GM12878 (cell line): ENCODE results near the gene PODXL2. TPM values are rescaled to one million over a fixed set of nuclear protein-coding genes. Genes with fewer than 3 reads are reported as not detected.

Experiments used
- ATAC-seq: fragments of 200-7000 bp; cut with Tn5 transposase; 3 replicates; pipeline ENCODE4 v1.9.1; 2020; ENCODE audit warnings: mild to moderate bottlenecking, moderate library complexity
- BruUV-seq: library from RNA; stranded (reverse); fragments of 400-500 nt; replicated peaks from 2 replicates; lab custom pipeline; 2021; lab: Mats Ljungman, UMichigan
- CTCF ChIA-PET: fragments of 300-600 bp; sonication (Branson Sonifier 250); formaldehyde crosslinking; extraction: SDS; loops from one replicate; lab custom pipeline; 2021; ENCODE audit warnings: inconsistent platforms; lab: Yijun Ruan, JAX
- POLR2A ChIA-PET: fragments of 350-600 bp; formaldehyde crosslinking; extraction: SDS; loops from one replicate; lab custom pipeline; 2021; ENCODE audit warnings: inconsistent platforms; lab: Charles Lee
- RAD21 ChIA-PET: fragments of 300-600 bp; sonication (Branson Sonifier 250); formaldehyde crosslinking; loops from one replicate; lab custom pipeline; 2023; ENCODE audit warnings: antibody characterized with exemption; ENCODE audit not compliant: unreplicated experiment; lab: Charles Lee
- SMC1A ChIA-PET: fragments of 300-600 bp; sonication (Branson Sonifier 250); formaldehyde crosslinking; loops from one replicate; lab custom pipeline; 2023; ENCODE audit not compliant: unreplicated experiment, uncharacterized antibody; lab: Charles Lee
- DNase-seq: peaks from one replicate; pipeline ENCODE4 v3.0.0-alpha.2; 2011; ENCODE audit warnings: low read depth, low spot score
- FAIRE-seq: peaks from 3 replicates; lab custom pipeline; 2011; peaks lifted over from hg19 to GRCh38; lab: Jason Lieb, UNC
- H2AFZ ChIP-seq: 2 replicates; pipeline ENCODE4 v1.6.0; 2011; ENCODE audit warnings: low read depth, low read length, control low read depth; ENCODE audit not compliant: control insufficient read depth
- H3K27ac ChIP-seq: 2 replicates; pipeline ENCODE4 v1.5.1; 2011; ENCODE audit warnings: control low read depth; ENCODE audit not compliant: control insufficient read depth, insufficient read depth
- H3K27me3 ChIP-seq, 2 experiments: replicated peaks in 1 of 2; 2 replicates each; pipeline versions ENCODE4 v1.6.0 to v1.6.1; 2011; ENCODE audit warnings: low read length in 1 of 2; ENCODE audit not compliant: control insufficient read depth in 2 of 2, insufficient read depth in 2 of 2
- H3K36me3 ChIP-seq, 2 experiments: 2 replicates each; pipeline ENCODE4 v1.5.1; 2011; ENCODE audit warnings: low read length in 1 of 2; ENCODE audit not compliant: control insufficient read depth in 2 of 2, insufficient read depth in 2 of 2
- H3K4me1 ChIP-seq: 2 replicates; pipeline ENCODE4 v1.6.1; 2011; ENCODE audit warnings: mild to moderate bottlenecking, low read length, moderate library complexity, mixed read lengths; ENCODE audit not compliant: control insufficient read depth, insufficient read depth
- H3K4me2 ChIP-seq: 2 replicates; pipeline ENCODE4 v1.6.0; 2011; ENCODE audit warnings: control low read depth; ENCODE audit not compliant: control insufficient read depth, insufficient read depth
- H3K4me3 ChIP-seq: fragments of 200-600 bp; sonication (generic); 2 replicates; pipeline ENCODE4 v1.5.1; 2016
- H3K79me2 ChIP-seq: 2 replicates; pipeline ENCODE4 v1.6.0; 2011; ENCODE audit warnings: low read length; ENCODE audit not compliant: control insufficient read depth, insufficient read depth
- H3K9ac ChIP-seq: 2 replicates; pipeline ENCODE4 v1.8.0; 2011; ENCODE audit warnings: low read length, control low read depth, mixed read lengths; ENCODE audit not compliant: control insufficient read depth, insufficient read depth
- H3K9me3 ChIP-seq: replicated peaks from 3 replicates; pipeline ENCODE4 v1.5.1; 2011; ENCODE audit warnings: mild to moderate bottlenecking, low read length; ENCODE audit not compliant: control insufficient read depth, insufficient read depth
- H4K20me1 ChIP-seq: 2 replicates; pipeline ENCODE4 v1.6.0; 2011; ENCODE audit not compliant: control insufficient read depth, insufficient read depth
- ATF7 ChIP-seq: fragments of 450-650 bp; IDR thresholded peaks from 2 replicates; pipeline ENCODE4 v1.6.1; 2016; ENCODE audit warnings: low read depth, mild to moderate bottlenecking
- BHLHE40 ChIP-seq, 2 experiments: fragments of 450-650 bp in 1 of 2; IDR thresholded peaks; 2 replicates each; pipeline ENCODE4 v1.6.1; 2011 to 2017; ENCODE audit warnings: low read depth in 2 of 2, borderline replicate concordance in 1 of 2, improper control_type of control experiment in 1 of 2, low read length in 1 of 2, mild to moderate bottlenecking in 1 of 2
- JUND ChIP-seq: IDR thresholded peaks from 2 replicates; pipeline ENCODE4 v1.6.1; 2012; ENCODE audit warnings: low read depth, mild to moderate bottlenecking, low read length, improper control_type of control experiment, moderate library complexity
- MTA3 ChIP-seq: IDR thresholded peaks from 2 replicates; pipeline ENCODE4 v1.6.1; 2012; ENCODE audit warnings: low read length, inconsistent platforms, borderline replicate concordance
- MXI1 ChIP-seq: fragments of 150-350 bp; IDR thresholded peaks from 2 replicates; pipeline ENCODE4 v1.6.1; 2011; ENCODE audit warnings: low read depth, mild to moderate bottlenecking, inconsistent platforms, low read length, improper control_type of control experiment
- PAX5 ChIP-seq: IDR thresholded peaks from 2 replicates; pipeline ENCODE4 v1.6.1; 2011; ENCODE audit warnings: low read depth, low read length, borderline replicate concordance
- POLR2A ChIP-seq: IDR thresholded peaks from 2 replicates; pipeline ENCODE4 v1.6.1; 2011; ENCODE audit warnings: low read depth, mild to moderate bottlenecking, low read length
- RELA ChIP-seq: fragments of 450-650 bp; IDR thresholded peaks from 2 replicates; pipeline ENCODE4 v1.8.0; 2014; ENCODE audit warnings: borderline replicate concordance; ENCODE audit not compliant: partially characterized antibody
- SREBF2 ChIP-seq: IDR thresholded peaks from 2 replicates; pipeline ENCODE4 v1.6.1; 2012; ENCODE audit warnings: mild to moderate bottlenecking, low read length
- STAT3 ChIP-seq: IDR thresholded peaks from 2 replicates; pipeline ENCODE4 v1.6.1; 2011; ENCODE audit warnings: low read depth, low read length, improper control_type of control experiment
- TCF7 ChIP-seq: IDR thresholded peaks from 2 replicates; pipeline ENCODE4 v1.6.1; 2014; ENCODE audit warnings: antibody characterized with exemption, borderline replicate concordance
- WGBS: methylation state at CpG from one replicate; pipeline ENCODE4 v1.1.6; 2016; ENCODE audit warnings: low lambda C conversion rate; ENCODE audit not compliant: insufficient replicate concordance, insufficient coverage; ENCODE audit errors: missing lambda C conversion rate; 5-methylcytosine and 5-hydroxymethylcytosine counted together
- in situ Hi-C: fragments of 300-500 bp; cut with MboI; formaldehyde crosslinking; loops from 9 replicates; pipeline ENCODE4 v1.14.3; 2018; ENCODE audit warnings: mixed read lengths
- intact Hi-C: fragments of 100-400 bp; cut with micrococcal nuclease; formaldehyde crosslinking; loops from one replicate; pipeline ENCODE4 v1.14.2; 2022; ENCODE audit not compliant: unreplicated experiment
- polyA plus RNA-seq, 11 experiments: library from polyadenylated mRNA; depleted of rRNA in 4 of 11; unstranded in 6 of 11; stranded (reverse) in 5 of 11; fragments of >200 nt; fragmentation: Nextera tagmentation in 4 of 11; fragmentation: Illumina TruSeq in 1 of 11; extraction: Ambion mirVana in 4 of 11; extraction: Trizol in 1 of 11; gene quantifications; 1 replicate in 1 of 11; 2 replicates in 10 of 11; pipeline versions ENCODE4 v1.2.1 to v1.2.3, GENCODE V29; 2011 to 2016; ENCODE audit warnings: inconsistent platforms in 2 of 11, missing spikeins in 2 of 11, low read depth in 1 of 11
- total RNA-seq, 4 experiments: library from RNA; depleted of rRNA in 3 of 4; stranded (reverse); fragments of >200 nt in 3 of 4; fragmentation: Illumina TruSeq in 1 of 4; extraction: Trizol in 1 of 4; gene quantifications; 2 replicates each; pipeline versions ENCODE4 v1.2.1 to v1.2.3, GENCODE V29; 2013 to 2021
- TF ChIP-seq, protein P1 (sequence below): IDR thresholded peaks from 2 replicates; pipeline ENCODE4 v1.6.1; 2012; ENCODE audit warnings: low read depth, low read length, improper control_type of control experiment
- TF ChIP-seq, protein P2 (sequence below): IDR thresholded peaks from 2 replicates; pipeline ENCODE4 v1.6.1; 2011; ENCODE audit warnings: borderline replicate concordance, low read depth, mild to moderate bottlenecking, moderate library complexity, mixed read lengths, low read length; ENCODE audit not compliant: insufficient read depth; ENCODE audit errors: extremely low read length
- TF ChIP-seq, protein P3 (sequence below): fragments of 450-650 bp; conservative IDR thresholded peaks from 2 replicates; pipeline ENCODE4 v1.6.1; 2017; ENCODE audit warnings: mild to moderate bottlenecking, moderate library complexity

The PODXL2 gene
- total and polyA plus RNA-seq, 10 of the 15 experiments (the other 5 are each of a cell fraction or from before 2014, with no cell fraction given) = 0.03 to 24.4 (median 13.6) TPM; not detected in 2

DNA sequence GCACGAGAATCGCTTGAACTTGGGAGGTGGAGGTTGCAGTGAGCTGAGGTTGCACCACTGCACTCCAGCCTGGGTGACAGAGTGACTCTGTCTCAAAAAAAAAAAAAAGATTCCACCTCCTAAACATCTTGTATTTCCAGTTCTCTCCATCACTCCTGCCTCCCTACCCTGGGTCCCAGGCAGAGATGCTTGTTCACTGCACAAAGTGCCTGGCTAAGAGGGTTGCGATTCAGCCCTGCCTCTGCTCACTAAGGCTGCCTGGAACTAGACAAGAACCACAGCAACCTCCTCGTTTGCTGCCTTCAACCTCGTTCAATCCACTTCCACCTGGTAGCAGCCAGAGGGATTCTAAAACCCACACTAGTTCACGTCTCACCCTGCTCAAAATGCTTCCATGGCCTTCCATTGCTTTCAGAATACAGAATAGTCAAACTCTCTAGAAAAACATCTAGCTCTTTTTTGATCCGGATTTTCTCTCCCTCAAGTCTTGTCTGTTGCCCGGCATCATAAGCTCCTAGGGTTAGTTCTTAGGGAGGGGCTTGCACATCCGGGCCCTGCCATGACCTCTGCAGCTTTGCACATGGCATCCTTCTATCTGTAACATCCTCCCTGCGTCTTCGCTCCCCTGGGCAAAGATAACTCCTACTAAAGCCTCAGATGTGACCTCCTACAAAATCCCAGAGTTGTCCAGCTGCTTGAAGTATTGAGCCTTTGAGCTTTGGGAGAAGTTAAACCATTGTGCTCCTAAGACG, 31.8 kb upstream of the PODXL2 start:
- WGBS = 26% methylated on average over 12 of the region's 12 CpGs
- DNase-seq = no peak
- RAD21 ChIA-PET = interaction anchor here (0.9 to 3.0 kb wide), 8 partner anchors 8 to 247 kb away, joined by 3 to 11 read pairs (median 4); partner anchors contain the start of gene MGLL
- POLR2A ChIA-PET = interaction anchor here (0.5 to 3.5 kb wide), 9 partner anchors 9 to 459 kb away, joined by 3 to 39 read pairs (median 4); no protein-coding TSS in a partner anchor
- Histone ChIP-seq H3K9me3 (no peaks in the 10 kb centered on the region), H3K27ac (peak overlapping the region; percentile 91), H3K4me3 (peak overlapping the region; percentile 59), H3K36me3 (peaks cover 3 to 12% of the 10 kb centered on the region in 2 experiments), H4K20me1 (no peaks in the 10 kb centered on the region), H3K79me2 (peaks cover 45% of the 10 kb centered on the region), H2AFZ (peak overlapping the region; percentile 74), H3K4me2 (peak overlapping the region; percentile 86), H3K27me3 (no peaks in the 10 kb centered on the region), H3K4me1 (peaks cover 12% of the 10 kb centered on the region; the same call in 1 of the 2 replicates), H3K9ac (peak overlapping the region; percentile 99)
- BruUV-seq = TSS peak; percentile 90
- intact Hi-C loops = loop anchor here (5.0 kb wide), 1 partner anchor 155 kb away; no protein-coding TSS in a partner anchor
- peak; percentile 23 for ATAC-seq
- SMC1A ChIA-PET = interaction anchor here (1.0 to 2.3 kb wide), 5 partner anchors 9 to 224 kb away, joined by 3 to 7 read pairs (median 5); partner anchors contain the start of gene MGLL
- FAIRE-seq = no peak
- in situ Hi-C loops = no loop called here
- CTCF ChIA-PET = interaction anchor here (0.9 to 4.5 kb wide), 5 partner anchors 8 to 49 kb away, joined by 3 to 33 read pairs (median 5); no protein-coding TSS in a partner anchor
- TF ChIP-seq SREBF2 (no peak), RELA (no peak), BHLHE40 (IDR thresholded peaks at IDR 0.05; ENCODE audit: borderline replicate concordance in 1 of 2, low read depth in 2 of 2, low read length in 1 of 2) (no peak), MTA3 (no peak), JUND (no peak), ATF7 (no peak), PAX5 (no peak), POLR2A (peak; percentile 16; the same call in 1 of the 2 replicates), TCF7 (no peak), STAT3 (no peak), MXI1 (0 out of 2 replicates have a peak, but pooled peaks have one; percentile 18)
- TF ChIP-seq, protein P1, sequence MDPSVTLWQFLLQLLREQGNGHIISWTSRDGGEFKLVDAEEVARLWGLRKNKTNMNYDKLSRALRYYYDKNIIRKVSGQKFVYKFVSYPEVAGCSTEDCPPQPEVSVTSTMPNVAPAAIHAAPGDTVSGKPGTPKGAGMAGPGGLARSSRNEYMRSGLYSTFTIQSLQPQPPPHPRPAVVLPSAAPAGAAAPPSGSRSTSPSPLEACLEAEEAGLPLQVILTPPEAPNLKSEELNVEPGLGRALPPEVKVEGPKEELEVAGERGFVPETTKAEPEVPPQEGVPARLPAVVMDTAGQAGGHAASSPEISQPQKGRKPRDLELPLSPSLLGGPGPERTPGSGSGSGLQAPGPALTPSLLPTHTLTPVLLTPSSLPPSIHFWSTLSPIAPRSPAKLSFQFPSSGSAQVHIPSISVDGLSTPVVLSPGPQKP = no peak
- TF ChIP-seq, protein P2, sequence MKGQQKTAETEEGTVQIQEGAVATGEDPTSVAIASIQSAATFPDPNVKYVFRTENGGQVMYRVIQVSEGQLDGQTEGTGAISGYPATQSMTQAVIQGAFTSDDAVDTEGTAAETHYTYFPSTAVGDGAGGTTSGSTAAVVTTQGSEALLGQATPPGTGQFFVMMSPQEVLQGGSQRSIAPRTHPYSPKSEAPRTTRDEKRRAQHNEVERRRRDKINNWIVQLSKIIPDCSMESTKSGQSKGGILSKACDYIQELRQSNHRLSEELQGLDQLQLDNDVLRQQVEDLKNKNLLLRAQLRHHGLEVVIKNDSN = no peak
- TF ChIP-seq, protein P3, sequence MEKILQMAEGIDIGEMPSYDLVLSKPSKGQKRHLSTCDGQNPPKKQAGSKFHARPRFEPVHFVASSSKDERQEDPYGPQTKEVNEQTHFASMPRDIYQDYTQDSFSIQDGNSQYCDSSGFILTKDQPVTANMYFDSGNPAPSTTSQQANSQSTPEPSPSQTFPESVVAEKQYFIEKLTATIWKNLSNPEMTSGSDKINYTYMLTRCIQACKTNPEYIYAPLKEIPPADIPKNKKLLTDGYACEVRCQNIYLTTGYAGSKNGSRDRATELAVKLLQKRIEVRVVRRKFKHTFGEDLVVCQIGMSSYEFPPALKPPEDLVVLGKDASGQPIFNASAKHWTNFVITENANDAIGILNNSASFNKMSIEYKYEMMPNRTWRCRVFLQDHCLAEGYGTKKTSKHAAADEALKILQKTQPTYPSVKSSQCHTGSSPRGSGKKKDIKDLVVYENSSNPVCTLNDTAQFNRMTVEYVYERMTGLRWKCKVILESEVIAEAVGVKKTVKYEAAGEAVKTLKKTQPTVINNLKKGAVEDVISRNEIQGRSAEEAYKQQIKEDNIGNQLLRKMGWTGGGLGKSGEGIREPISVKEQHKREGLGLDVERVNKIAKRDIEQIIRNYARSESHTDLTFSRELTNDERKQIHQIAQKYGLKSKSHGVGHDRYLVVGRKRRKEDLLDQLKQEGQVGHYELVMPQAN = no peak
